Uterus (tissue), 2 donors: ENCODE measurements around the gene SMIM1.

ENCODE experiments used
- CTCF ChIP-seq, 4 experiments: fragments of 200-600 bp in 2 of 4; fragments of 450-650 bp in 2 of 4; sonication (generic) in 2 of 4; IDR thresholded peaks; one replicate each; pipeline ENCODE4 v1.5.1; 2016 to 2019; ENCODE audit warnings: antibody characterized with exemption in 4 of 4, mild to moderate bottlenecking in 2 of 4, moderate library complexity in 1 of 4
- POLR2A ChIP-seq, 2 donors: fragments of 450-650 bp; IDR thresholded peaks; one replicate each; pipeline ENCODE4 v1.6.1; 2016; ENCODE audit warnings: antibody characterized with exemption in 2 of 2, mild to moderate bottlenecking in 1 of 2, moderate library complexity in 1 of 2

GRCh38 chr1:3819771-3820200 is 47.2 kb downstream of the SMIM1 start:
- TF ChIP-seq CTCF (IDR thresholded peaks at IDR 0.05) (no peak), POLR2A (IDR thresholded peaks at IDR 0.05) (no peak)
